GM12872 (cell line): ENCODE measurements around the gene UQCRHL.
"Not testable (repeated sequence)": the region's sequence is repeated elsewhere in the genome, so short reads cannot be mapped to it uniquely, and the experiment has no call there.

Experiments
- CTCF ChIP-seq: IDR thresholded peaks from 3 replicates; pipeline ENCODE4 v1.5.1; 2011; ENCODE audit warnings: low read depth, mild to moderate bottlenecking, low read length, moderate library complexity; ENCODE audit not compliant: insufficient read depth

UQCRHL gene

GRCh38 chr1:15807549-15807948 is at the start of gene UQCRHL:
Gene UQCRHL, minus strand, starts transcription at chr1:15807649. Its CDS starts 0 bp downstream, at chr1:15807649.
- TF ChIP-seq CTCF, result not testable (repeated sequence)

GRCh38 chr1:15856888-15857287 is 49.4 kb upstream of the UQCRHL start:
- no peak for TF ChIP-seq CTCF

GRCh38 chr1:15852828-15853302 is 45.4 kb upstream of the UQCRHL start:
- TF ChIP-seq CTCF, result no peak

GRCh38 chr1:15852036-15852827 is 44.8 kb upstream of the UQCRHL start:
- TF ChIP-seq CTCF, result no peak

- no peak for TF ChIP-seq CTCF
These were observed 44.0 kb upstream of the UQCRHL start for GRCh38 chr1:15851210-15852035.

- no peak for TF ChIP-seq CTCF
These were observed 43.1 kb upstream of the UQCRHL start for GRCh38 chr1:15850471-15851001.

- TF ChIP-seq CTCF, result no peak
These were observed 42.4 kb upstream of the UQCRHL start for GRCh38 chr1:15849775-15850324.
